ENCODE data around the gene MAML3. TPM values are rescaled to one million over a fixed set of nuclear protein-coding genes. Genes with fewer than 3 reads are reported as not detected.

The MAML3 gene
- total and polyA plus RNA-seq, 7 experiments from 2014 or later: 0.53 to 9.4 (median 3.3) TPM

GRCh38 chr4:139902321-139903320 lies 251.4 kb downstream of the MAML3 start:
- intact Hi-C loops (cut with micrococcal nuclease): no loop called here
- H3K4me1 Mint-ChIP-seq: peaks cover 3 to 22% (median 6%) of the 10 kb centered on the region in 7 donors
- Histone ChIP-seq H3K9me3 (ENCODE audit: control insufficient read depth in 2 of 3, low read length in 3 of 3) (no peaks in the 10 kb centered on the region), H3K27ac (ENCODE audit: low read depth, low read length) (no peak overlapping the region), H3K27me3 (ENCODE audit: control insufficient read depth in 2 of 2, insufficient read depth in 2 of 2, low read length in 2 of 2) (no peaks in the 10 kb centered on the region), H3K36me3 (ENCODE audit: control insufficient read depth in 2 of 3, insufficient read depth in 3 of 3, low read length in 3 of 3) (no peaks in the 10 kb centered on the region), H3K4me3 (ENCODE audit: low read length) (no peak overlapping the region), H3K4me1 (ENCODE audit: control insufficient read depth in 2 of 2, insufficient read depth in 2 of 2, low read length in 2 of 2) (no peaks in the 10 kb centered on the region)
- peaks cover 0 to 13% (median 3%) of the 10 kb centered on the region in 11 donors for H3K9me3 Mint-ChIP-seq
- POLR2A ChIA-PET: no interaction called here
- no peak for ATAC-seq
- no peak overlapping the region for H3K4me3 Mint-ChIP-seq
- no peak overlapping the region for H3K27ac Mint-ChIP-seq
- DNase-seq: no peak
- peaks cover 0 to 15% (median 10%) of the 10 kb centered on the region in 5 donors for H3K36me3 Mint-ChIP-seq
- no peaks in the 10 kb centered on the region for H3K27me3 Mint-ChIP-seq
- CTCF ChIA-PET: no interaction called here

- intact Hi-C loops (cut with micrococcal nuclease): no loop called here
- Mint-ChIP-seq H3K27me3 (no peaks in the 10 kb centered on the region), H3K27ac (no peak overlapping the region), H3K36me3 (peaks cover 0 to 15% (median 10%) of the 10 kb centered on the region in 5 donors), H3K4me1 (peaks cover 3 to 22% (median 6%) of the 10 kb centered on the region in 7 donors), H3K9me3 (peaks cover 0 to 13% (median 3%) of the 10 kb centered on the region in 11 donors), H3K4me3 (no peak overlapping the region)
- H3K27me3 ChIP-seq (ENCODE audit: control insufficient read depth in 2 of 2, insufficient read depth in 2 of 2, low read length in 2 of 2): no peaks in the 10 kb centered on the region
- H3K4me3 ChIP-seq (ENCODE audit: low read length): no peak overlapping the region
- ChIA-PET CTCF (no interaction called here), POLR2A (no interaction called here)
- DNase-seq (no peak), ATAC-seq (no peak)
- no peaks in the 10 kb centered on the region for H3K4me1 ChIP-seq (ENCODE audit: control insufficient read depth in 2 of 2, insufficient read depth in 2 of 2, low read length in 2 of 2)
- no peaks in the 10 kb centered on the region for H3K9me3 ChIP-seq (ENCODE audit: control insufficient read depth in 2 of 3, low read length in 3 of 3)
- H3K36me3 ChIP-seq (ENCODE audit: control insufficient read depth in 2 of 3, insufficient read depth in 3 of 3, low read length in 3 of 3): no peaks in the 10 kb centered on the region
- no peak overlapping the region for H3K27ac ChIP-seq (ENCODE audit: low read depth, low read length)
Measured at GRCh38 chr4:139901531-139902320, 252.3 kb downstream of the MAML3 start.

- Histone ChIP-seq H3K4me3 (ENCODE audit: low read length) (no peak overlapping the region), H3K9me3 (ENCODE audit: control insufficient read depth in 2 of 3, low read length in 3 of 3) (no peaks in the 10 kb centered on the region), H3K4me1 (ENCODE audit: control insufficient read depth in 2 of 2, insufficient read depth in 2 of 2, low read length in 2 of 2) (no peaks in the 10 kb centered on the region), H3K36me3 (ENCODE audit: control insufficient read depth in 2 of 3, insufficient read depth in 3 of 3, low read length in 3 of 3) (no peaks in the 10 kb centered on the region), H3K27me3 (ENCODE audit: control insufficient read depth in 2 of 2, insufficient read depth in 2 of 2, low read length in 2 of 2) (no peaks in the 10 kb centered on the region), H3K27ac (ENCODE audit: low read depth, low read length) (no peak overlapping the region)
- DNase-seq (no peak), ATAC-seq (no peak)
- Mint-ChIP-seq H3K27me3 (no peaks in the 10 kb centered on the region), H3K9me3 (peaks cover 0 to 13% (median 3%) of the 10 kb centered on the region in 11 donors), H3K27ac (peak overlapping the region in 1 of 9 donors; percentile 77), H3K36me3 (peaks cover 0 to 15% (median 10%) of the 10 kb centered on the region in 5 donors), H3K4me1 (peaks cover 3 to 22% (median 6%) of the 10 kb centered on the region in 7 donors), H3K4me3 (peak overlapping the region in 1 of 10 donors; percentile 68)
- intact Hi-C loops (cut with micrococcal nuclease): no loop called here
- POLR2A ChIA-PET: no interaction called here
- CTCF ChIA-PET: no interaction called here
Measured at GRCh38 chr4:139900964-139901376, 253.0 kb downstream of the MAML3 start.

- DNase-seq (no peak), ATAC-seq (no peak)
- H3K27ac Mint-ChIP-seq: no peak overlapping the region
- H3K4me3 ChIP-seq (ENCODE audit: low read length): no peak overlapping the region
- no peak overlapping the region for H3K4me3 Mint-ChIP-seq
- CTCF ChIA-PET: no interaction called here
- no peak overlapping the region for H3K27ac ChIP-seq (ENCODE audit: low read depth, low read length)
- peaks cover 0 to 3% (median 0%) of the 10 kb centered on the region in 11 donors for H3K9me3 Mint-ChIP-seq
- intact Hi-C loops (cut with micrococcal nuclease): loop anchor here in 1 of 2 donors (2.0 kb wide), 1 partner anchor 51 kb away; no protein-coding TSS in a partner anchor
- H3K36me3 Mint-ChIP-seq: peaks cover 0 to 5% (median 4%) of the 10 kb centered on the region in 5 donors
- H3K9me3 ChIP-seq (ENCODE audit: control insufficient read depth in 2 of 3, low read length in 3 of 3): no peaks in the 10 kb centered on the region
- H3K36me3 ChIP-seq (ENCODE audit: control insufficient read depth in 2 of 3, insufficient read depth in 3 of 3, low read length in 3 of 3): no peaks in the 10 kb centered on the region
- no peaks in the 10 kb centered on the region for H3K27me3 ChIP-seq (ENCODE audit: control insufficient read depth in 2 of 2, insufficient read depth in 2 of 2, low read length in 2 of 2)
- peaks cover 0 to 3% (median 0%) of the 10 kb centered on the region in 5 donors for H3K27me3 Mint-ChIP-seq
- POLR2A ChIA-PET: no interaction called here
- H3K4me1 ChIP-seq (ENCODE audit: control insufficient read depth in 2 of 2, insufficient read depth in 2 of 2, low read length in 2 of 2): no peaks in the 10 kb centered on the region
- H3K4me1 Mint-ChIP-seq: peaks cover 3 to 21% (median 6%) of the 10 kb centered on the region in 7 donors
Measured at GRCh38 chr4:139899346-139899745, 254.6 kb downstream of the MAML3 start.

- Histone ChIP-seq H3K27me3 (ENCODE audit: control insufficient read depth in 2 of 2, insufficient read depth in 2 of 2, low read length in 2 of 2) (no peaks in the 10 kb centered on the region), H3K9me3 (ENCODE audit: control insufficient read depth in 2 of 3, low read length in 3 of 3) (no peaks in the 10 kb centered on the region), H3K4me1 (ENCODE audit: control insufficient read depth in 2 of 2, insufficient read depth in 2 of 2, low read length in 2 of 2) (no peaks in the 10 kb centered on the region), H3K36me3 (ENCODE audit: control insufficient read depth in 2 of 3, insufficient read depth in 3 of 3, low read length in 3 of 3) (no peaks in the 10 kb centered on the region), H3K27ac (ENCODE audit: low read depth, low read length) (no peak overlapping the region), H3K4me3 (ENCODE audit: low read length) (no peak overlapping the region)
- Mint-ChIP-seq H3K4me3 (peak overlapping the region in 1 of 10 donors; percentile 22), H3K27ac (peak overlapping the region in 2 of 9 donors; percentile 8 to 38), H3K9me3 (no peaks in the 10 kb centered on the region), H3K27me3 (peaks cover 0 to 4% (median 0%) of the 10 kb centered on the region in 5 donors), H3K36me3 (peaks cover 0 to 2% (median 0%) of the 10 kb centered on the region in 5 donors), H3K4me1 (peaks cover 3 to 19% (median 6%) of the 10 kb centered on the region in 7 donors)
- POLR2A ChIA-PET: no interaction called here
- intact Hi-C loops (cut with micrococcal nuclease): loop anchor here in 1 of 2 donors (2.0 kb wide), 1 partner anchor 53 kb away; no protein-coding TSS in a partner anchor
- CTCF ChIA-PET: no interaction called here
- DNase-seq (no peak), ATAC-seq (peak; percentile 29)
Measured at GRCh38 chr4:139898293-139898692, 255.7 kb downstream of the MAML3 start.

GRCh38 chr4:139896091-139896604 lies 257.8 kb downstream of the MAML3 start:
- Mint-ChIP-seq H3K9me3 (no peaks in the 10 kb centered on the region), H3K4me1 (peaks cover 3 to 14% (median 6%) of the 10 kb centered on the region in 7 donors), H3K27ac (no peak overlapping the region), H3K36me3 (peaks cover 0 to 2% (median 0%) of the 10 kb centered on the region in 5 donors), H3K4me3 (no peak overlapping the region), H3K27me3 (peaks cover 0 to 4% (median 0%) of the 10 kb centered on the region in 5 donors)
- Histone ChIP-seq H3K4me1 (ENCODE audit: control insufficient read depth in 2 of 2, insufficient read depth in 2 of 2, low read length in 2 of 2) (no peaks in the 10 kb centered on the region), H3K27me3 (ENCODE audit: control insufficient read depth in 2 of 2, insufficient read depth in 2 of 2, low read length in 2 of 2) (no peaks in the 10 kb centered on the region), H3K4me3 (ENCODE audit: low read length) (no peak overlapping the region), H3K27ac (ENCODE audit: low read depth, low read length) (no peak overlapping the region), H3K36me3 (ENCODE audit: control insufficient read depth in 2 of 3, insufficient read depth in 3 of 3, low read length in 3 of 3) (no peaks in the 10 kb centered on the region), H3K9me3 (ENCODE audit: control insufficient read depth in 2 of 3, low read length in 3 of 3) (no peaks in the 10 kb centered on the region)
- intact Hi-C loops (cut with micrococcal nuclease): no loop called here
- ChIA-PET POLR2A (no interaction called here), CTCF (no interaction called here)
- ATAC-seq (no peak), DNase-seq (no peak)

Data from naive thymus-derived CD4-positive, alpha-beta T cell (primary cell).